ENCODE data around the gene SEC22A. TPM values are rescaled to one million over a fixed set of nuclear protein-coding genes. Genes with fewer than 3 reads are reported as not detected.

SEC22A gene
- total RNA-seq, 1 donor = 27.9 TPM

DNA sequence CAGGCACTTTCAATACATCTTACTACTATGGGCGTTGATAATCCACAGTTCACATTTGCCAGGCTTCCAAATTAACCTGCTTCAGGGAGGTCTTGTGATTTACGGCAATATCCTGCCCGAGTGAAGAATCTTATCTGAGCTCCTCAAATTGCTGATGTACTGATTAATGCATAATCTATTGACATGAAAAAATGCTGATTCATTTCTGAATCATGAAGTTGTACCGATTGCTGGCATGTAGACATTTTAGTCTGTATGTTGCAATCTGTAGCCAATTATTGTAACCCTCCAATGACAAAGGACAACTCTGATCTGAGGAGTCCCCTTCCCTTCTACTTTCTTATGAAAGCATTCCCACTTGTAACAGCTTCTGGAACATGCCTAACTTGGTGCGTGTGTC lies 97.2 kb downstream of the SEC22A start:
- no peaks in the 10 kb centered on the region for H3K79me2 ChIP-seq (ENCODE audit: insufficient read depth, low read length)
- H4K20me1 ChIP-seq (ENCODE audit: insufficient read depth, low read length) = no peaks in the 10 kb centered on the region
- H3K36me3 ChIP-seq (ENCODE audit: insufficient read depth, low read length) = no peaks in the 10 kb centered on the region
- peaks cover 17% of the 10 kb centered on the region for H3K27me3 ChIP-seq (ENCODE audit: insufficient read depth, low read length)
- TF ChIP-seq, protein P1, sequence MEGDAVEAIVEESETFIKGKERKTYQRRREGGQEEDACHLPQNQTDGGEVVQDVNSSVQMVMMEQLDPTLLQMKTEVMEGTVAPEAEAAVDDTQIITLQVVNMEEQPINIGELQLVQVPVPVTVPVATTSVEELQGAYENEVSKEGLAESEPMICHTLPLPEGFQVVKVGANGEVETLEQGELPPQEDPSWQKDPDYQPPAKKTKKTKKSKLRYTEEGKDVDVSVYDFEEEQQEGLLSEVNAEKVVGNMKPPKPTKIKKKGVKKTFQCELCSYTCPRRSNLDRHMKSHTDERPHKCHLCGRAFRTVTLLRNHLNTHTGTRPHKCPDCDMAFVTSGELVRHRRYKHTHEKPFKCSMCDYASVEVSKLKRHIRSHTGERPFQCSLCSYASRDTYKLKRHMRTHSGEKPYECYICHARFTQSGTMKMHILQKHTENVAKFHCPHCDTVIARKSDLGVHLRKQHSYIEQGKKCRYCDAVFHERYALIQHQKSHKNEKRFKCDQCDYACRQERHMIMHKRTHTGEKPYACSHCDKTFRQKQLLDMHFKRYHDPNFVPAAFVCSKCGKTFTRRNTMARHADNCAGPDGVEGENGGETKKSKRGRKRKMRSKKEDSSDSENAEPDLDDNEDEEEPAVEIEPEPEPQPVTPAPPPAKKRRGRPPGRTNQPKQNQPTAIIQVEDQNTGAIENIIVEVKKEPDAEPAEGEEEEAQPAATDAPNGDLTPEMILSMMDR (IDR thresholded peaks at IDR 0.05; ENCODE audit: extremely low read depth, low read depth, low read length) = no peak
- no peak overlapping the region for H2AFZ ChIP-seq (ENCODE audit: low read length)
- peak; percentile 73 for DNase-seq (ENCODE audit: insufficient read length, low spot score, missing footprints)
- H3K4me1 ChIP-seq (ENCODE audit: insufficient read depth, low read length) = no peaks in the 10 kb centered on the region
- H3K4me2 ChIP-seq (ENCODE audit: insufficient read depth, low read length) = no peak overlapping the region
- no peak overlapping the region for H3K27ac ChIP-seq (ENCODE audit: low read depth, low read length)
- no peak overlapping the region for H3K4me3 ChIP-seq (ENCODE audit: insufficient read depth, low read length)
- no peaks in the 10 kb centered on the region for H3K9me3 ChIP-seq (ENCODE audit: low read depth, low read length)

DNA sequence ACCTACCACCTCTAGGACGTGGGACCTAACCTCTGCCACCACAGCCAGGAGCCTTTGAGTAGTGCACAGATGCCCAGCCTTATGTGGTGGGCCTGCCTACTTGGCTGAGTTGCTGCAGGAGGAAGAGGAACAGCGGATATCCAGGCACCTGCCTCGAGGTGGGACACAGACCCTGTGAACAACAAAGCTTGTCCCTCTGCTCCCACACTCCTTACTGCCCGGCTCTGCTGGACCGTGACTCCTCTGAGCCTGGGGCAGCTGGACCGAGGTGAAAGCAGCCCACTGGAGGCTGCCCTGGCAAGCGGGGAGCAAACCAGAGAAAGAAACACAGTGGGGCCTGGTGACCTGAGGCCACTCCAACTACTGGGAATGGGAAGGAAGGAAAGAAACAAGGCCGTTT lies 97.8 kb downstream of the SEC22A start:
- DNase-seq (ENCODE audit: insufficient read length, low spot score, missing footprints) = peak; percentile 47
- Histone ChIP-seq H2AFZ (ENCODE audit: low read length) (no peak overlapping the region), H4K20me1 (ENCODE audit: insufficient read depth, low read length) (no peaks in the 10 kb centered on the region), H3K4me3 (ENCODE audit: insufficient read depth, low read length) (no peak overlapping the region), H3K79me2 (ENCODE audit: insufficient read depth, low read length) (no peaks in the 10 kb centered on the region), H3K36me3 (ENCODE audit: insufficient read depth, low read length) (no peaks in the 10 kb centered on the region), H3K4me2 (ENCODE audit: insufficient read depth, low read length) (no peak overlapping the region), H3K9me3 (ENCODE audit: low read depth, low read length) (no peaks in the 10 kb centered on the region), H3K27me3 (ENCODE audit: insufficient read depth, low read length) (peaks cover 16% of the 10 kb centered on the region), H3K4me1 (ENCODE audit: insufficient read depth, low read length) (no peaks in the 10 kb centered on the region), H3K27ac (ENCODE audit: low read depth, low read length) (no peak overlapping the region)
- TF ChIP-seq, protein P1 (IDR thresholded peaks at IDR 0.05; ENCODE audit: extremely low read depth, low read depth, low read length) = no peak

DNA sequence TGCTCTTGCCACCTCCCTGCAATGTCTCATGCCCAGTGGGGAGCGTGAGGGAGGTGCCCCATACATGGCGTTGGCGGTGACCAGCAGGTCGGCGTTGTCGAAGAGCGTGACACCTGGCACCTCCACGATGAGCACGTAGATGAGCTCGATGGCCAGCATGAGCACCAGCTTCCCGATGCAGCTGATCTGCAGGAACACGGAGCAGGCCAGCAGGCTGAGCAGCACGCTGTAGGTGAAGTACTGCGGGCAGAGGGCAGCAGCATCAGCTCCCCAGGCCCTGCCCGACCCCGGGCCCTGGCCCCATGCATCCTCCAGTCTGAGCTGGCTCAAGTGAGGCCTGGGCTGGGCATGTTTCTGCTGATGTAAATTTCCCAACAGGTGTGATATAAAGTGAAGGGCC lies 98.3 kb downstream of the SEC22A start:
- Histone ChIP-seq H3K9me3 (ENCODE audit: low read depth, low read length) (no peaks in the 10 kb centered on the region), H3K4me2 (ENCODE audit: insufficient read depth, low read length) (no peak overlapping the region), H2AFZ (ENCODE audit: low read length) (no peak overlapping the region), H3K27ac (ENCODE audit: low read depth, low read length) (no peak overlapping the region), H3K79me2 (ENCODE audit: insufficient read depth, low read length) (no peaks in the 10 kb centered on the region), H3K4me3 (ENCODE audit: insufficient read depth, low read length) (no peak overlapping the region), H4K20me1 (ENCODE audit: insufficient read depth, low read length) (no peaks in the 10 kb centered on the region), H3K4me1 (ENCODE audit: insufficient read depth, low read length) (no peaks in the 10 kb centered on the region), H3K27me3 (ENCODE audit: insufficient read depth, low read length) (peaks cover 11% of the 10 kb centered on the region), H3K36me3 (ENCODE audit: insufficient read depth, low read length) (no peaks in the 10 kb centered on the region)
- DNase-seq (ENCODE audit: insufficient read length, low spot score, missing footprints) = peak; percentile 26
- TF ChIP-seq, protein P1 (IDR thresholded peaks at IDR 0.05; ENCODE audit: extremely low read depth, low read depth, low read length) = no peak

DNA sequence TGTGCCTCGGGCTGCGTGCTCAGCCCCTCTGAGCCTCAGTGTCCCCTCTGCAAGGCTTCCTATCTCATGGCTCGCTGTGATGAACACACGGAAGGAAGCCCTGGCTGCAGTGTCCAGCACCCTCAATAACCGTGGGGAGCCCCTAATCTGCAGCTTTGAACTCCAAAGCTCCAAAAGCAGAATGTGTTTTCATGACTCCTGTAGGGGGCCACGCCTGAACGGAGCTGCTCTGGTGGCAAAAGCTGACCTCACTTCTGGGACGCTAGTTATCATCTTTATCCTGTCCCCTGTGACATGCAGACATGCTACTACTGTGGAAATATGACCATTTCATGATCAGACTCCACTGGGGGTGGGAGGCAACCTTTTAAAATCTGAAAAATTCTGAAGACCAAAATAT lies 98.8 kb downstream of the SEC22A start:
- Histone ChIP-seq H3K4me3 (ENCODE audit: insufficient read depth, low read length) (no peak overlapping the region), H2AFZ (ENCODE audit: low read length) (no peak overlapping the region), H3K27me3 (ENCODE audit: insufficient read depth, low read length) (peaks cover 10% of the 10 kb centered on the region), H3K27ac (ENCODE audit: low read depth, low read length) (no peak overlapping the region), H4K20me1 (ENCODE audit: insufficient read depth, low read length) (no peaks in the 10 kb centered on the region), H3K4me2 (ENCODE audit: insufficient read depth, low read length) (no peak overlapping the region), H3K36me3 (ENCODE audit: insufficient read depth, low read length) (no peaks in the 10 kb centered on the region), H3K4me1 (ENCODE audit: insufficient read depth, low read length) (no peaks in the 10 kb centered on the region), H3K79me2 (ENCODE audit: insufficient read depth, low read length) (no peaks in the 10 kb centered on the region), H3K9me3 (ENCODE audit: low read depth, low read length) (no peaks in the 10 kb centered on the region)
- TF ChIP-seq, protein P1 (IDR thresholded peaks at IDR 0.05; ENCODE audit: extremely low read depth, low read depth, low read length) = no peak
- DNase-seq (ENCODE audit: insufficient read length, low spot score, missing footprints) = peak; percentile 82
